HG03108 (cell line): Measurements from ENCODE around the gene FKBP15.
"Not testable (repeated sequence)": the region's sequence is repeated elsewhere in the genome, so short reads cannot be mapped to it uniquely, and the experiment has no call there.

ENCODE experiments used
- ATAC-seq: cut with Tn5 transposase; IDR thresholded peaks from one replicate; pipeline ENCODE4 v1.9.1; 2021; ENCODE audit warnings: moderate library complexity; ENCODE audit not compliant: unreplicated experiment

The FKBP15 gene

DNA sequence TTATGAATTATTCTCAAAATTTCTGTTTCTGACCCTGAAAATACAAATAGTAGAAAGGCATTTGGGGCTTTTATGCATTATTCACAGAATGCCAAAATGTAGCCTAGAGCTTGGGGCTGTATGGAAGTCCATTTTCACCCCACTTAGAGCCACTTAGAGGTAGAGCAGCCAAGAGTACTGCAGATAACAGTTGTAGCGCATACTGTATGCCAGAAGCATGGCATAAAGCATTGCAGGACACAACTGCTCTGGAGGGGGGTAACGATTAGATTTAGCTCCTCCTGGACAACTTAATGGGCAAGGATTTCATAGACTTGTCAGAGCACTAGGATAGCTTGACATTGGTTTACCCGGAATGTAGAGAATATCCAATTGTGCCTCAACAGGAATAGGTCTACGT, 15.9 kb upstream of the FKBP15 start:
- no peak for ATAC-seq

DNA sequence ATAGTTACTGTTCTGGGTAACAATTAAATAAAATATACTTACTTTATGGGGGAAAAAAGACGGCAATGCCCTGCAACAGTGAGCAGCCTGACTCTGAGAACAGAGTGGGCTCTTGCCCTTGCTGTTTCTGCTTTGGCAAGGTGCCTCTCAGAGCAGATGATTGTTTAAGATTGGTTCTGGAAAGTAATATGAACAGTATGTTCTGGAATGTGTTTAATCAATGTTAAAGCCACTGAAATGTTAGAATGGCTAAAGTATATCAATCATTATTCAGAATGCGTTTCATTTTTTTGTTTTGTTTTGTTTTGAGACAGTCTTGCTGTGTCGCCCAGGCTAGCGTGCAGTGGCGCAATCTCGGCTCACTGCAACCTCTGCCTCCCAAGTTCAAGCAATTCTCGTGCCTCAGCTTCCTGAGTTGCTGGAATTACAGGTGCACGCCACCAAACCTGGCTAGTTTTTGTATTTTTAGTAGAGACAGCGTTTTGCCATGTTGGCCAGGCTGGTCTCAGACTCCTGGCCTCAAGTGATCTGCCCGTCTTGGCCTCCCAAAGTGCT, 14.7 kb upstream of the FKBP15 start:
- not testable (repeated sequence) for ATAC-seq

DNA sequence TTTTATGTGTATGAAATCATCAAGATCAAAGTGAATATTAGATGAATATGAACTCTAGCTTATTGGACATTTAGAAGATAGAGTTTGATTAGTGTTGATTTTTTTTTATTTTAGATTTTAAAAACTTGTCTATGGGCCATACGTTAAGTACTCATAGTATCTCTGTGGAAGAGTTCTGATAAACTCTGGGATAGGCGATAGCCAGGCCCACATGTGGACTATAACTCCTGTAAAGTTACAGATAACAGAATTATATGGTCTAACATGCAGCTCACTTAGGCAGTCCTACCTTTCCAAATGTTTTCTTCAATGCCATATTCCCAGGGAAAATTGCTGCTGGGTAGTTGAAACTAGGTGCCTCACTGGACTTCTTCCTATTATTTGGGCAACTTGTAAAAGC, 10.6 kb upstream of the FKBP15 start:
- no peak for ATAC-seq

DNA sequence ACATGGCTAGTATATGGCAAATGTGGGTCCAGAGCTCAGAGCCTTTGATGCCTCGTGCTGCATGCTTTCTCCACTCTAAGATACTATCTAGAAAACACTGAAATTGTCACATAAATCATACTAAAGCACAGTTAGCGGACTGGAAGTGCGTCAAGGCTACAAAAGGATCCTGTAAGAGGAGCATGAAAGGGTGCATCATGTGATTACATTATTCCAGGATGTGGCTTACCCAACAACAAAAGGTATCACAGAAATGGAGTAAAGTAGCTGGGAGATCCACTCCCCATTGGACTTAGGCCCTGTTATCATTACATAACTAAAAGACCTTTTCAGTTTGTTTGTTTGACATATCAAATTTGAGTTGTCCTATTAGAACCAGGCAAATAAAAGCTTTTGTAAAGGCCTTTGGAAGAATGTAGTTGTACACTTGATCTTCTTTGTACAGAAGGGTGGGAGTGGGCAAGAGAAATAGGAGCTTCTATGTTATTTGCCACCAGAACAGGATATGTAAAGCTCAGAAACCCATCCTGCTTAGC, 7.1 kb upstream of the FKBP15 start:
- no peak for ATAC-seq

DNA sequence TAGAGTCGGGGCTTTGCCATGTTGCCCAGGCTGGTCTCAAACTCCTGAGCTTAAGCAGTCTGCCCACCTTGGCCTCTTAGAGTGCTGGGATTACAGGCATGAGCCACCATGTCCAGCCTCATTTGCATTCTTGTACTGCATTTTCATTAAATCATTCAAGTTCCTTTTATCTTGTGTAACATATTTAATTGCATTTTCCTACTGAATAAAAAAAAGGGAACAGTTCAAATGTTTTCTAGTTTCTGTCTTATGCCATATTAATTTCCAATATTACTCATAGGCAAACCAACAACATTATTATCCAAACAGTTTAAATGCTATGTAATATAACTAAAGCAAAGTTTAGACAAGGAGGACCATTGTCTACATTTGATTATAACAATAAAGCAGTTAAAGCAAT, 6.4 kb upstream of the FKBP15 start:
- ATAC-seq, result no peak

DNA sequence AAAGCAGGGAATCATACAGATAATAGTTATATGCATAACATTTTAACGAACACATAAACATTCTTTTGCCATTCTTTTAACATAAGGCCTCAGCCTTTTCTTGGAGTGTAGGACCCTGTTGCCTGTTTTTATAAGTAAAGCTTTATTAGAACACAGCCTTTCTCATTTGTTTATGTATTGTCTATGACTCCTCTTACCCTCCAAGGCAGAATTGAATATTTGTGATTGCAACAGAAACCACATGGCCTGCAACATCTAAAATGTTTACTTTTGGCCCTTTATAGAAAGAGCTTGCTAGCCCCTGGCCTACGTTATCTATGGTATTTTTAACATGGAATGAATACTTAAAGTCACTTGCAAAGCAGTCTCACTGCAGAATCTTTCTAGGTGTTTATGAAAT, 2.9 kb upstream of the FKBP15 start:
- ATAC-seq, result no peak

DNA sequence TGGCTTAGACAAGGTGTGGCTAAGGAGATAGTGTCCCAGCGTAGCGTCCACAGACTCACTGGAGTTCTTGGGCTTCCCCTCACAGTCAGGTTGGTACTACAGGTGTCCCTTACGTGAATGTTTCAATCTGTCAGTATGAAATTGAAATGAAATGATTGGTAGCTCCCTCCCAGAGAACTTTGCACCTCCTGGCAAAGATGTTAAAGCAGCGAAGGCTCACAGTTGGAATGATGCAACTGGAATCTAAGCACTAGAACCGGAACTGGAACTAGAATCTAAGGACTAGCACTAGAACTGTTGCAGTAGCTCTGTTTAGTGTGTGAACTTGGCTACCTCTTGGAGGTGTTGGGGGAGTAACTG, 1.4 kb upstream of the FKBP15 start:
- ATAC-seq, result no peak

DNA sequence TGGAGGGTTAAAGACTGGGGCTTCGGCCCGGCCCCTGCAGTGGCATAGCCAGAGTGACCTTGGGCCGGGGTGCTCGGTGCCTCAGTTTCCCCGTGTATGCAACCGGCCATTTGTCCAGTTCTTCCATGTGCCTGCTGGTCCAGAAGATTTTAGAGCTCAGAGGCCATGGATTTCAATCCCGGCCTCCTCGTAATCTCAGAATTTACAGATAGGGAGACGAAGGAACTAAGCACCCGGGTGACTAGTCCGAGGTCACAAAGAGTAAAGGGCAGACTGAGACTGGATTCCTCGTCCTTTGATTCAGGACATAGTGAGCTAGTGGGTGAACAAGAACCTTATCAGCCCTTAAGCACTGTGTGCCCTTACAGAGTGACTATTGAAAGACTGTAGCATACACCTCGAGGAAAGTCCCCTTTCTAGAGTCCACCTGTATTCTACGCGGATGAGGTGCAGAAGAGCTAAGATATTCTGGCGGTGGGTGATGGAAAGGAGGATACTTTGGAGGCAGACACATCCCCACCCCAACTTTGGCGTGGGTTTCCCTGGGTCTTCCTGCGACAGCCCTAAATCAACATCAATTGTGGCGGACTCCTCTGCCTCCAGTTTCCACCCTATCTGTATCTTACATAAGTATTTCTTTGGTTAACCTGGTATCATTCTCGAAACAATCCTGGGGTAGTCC, 864 bp upstream of the FKBP15 start:
- ATAC-seq, result no peak

DNA sequence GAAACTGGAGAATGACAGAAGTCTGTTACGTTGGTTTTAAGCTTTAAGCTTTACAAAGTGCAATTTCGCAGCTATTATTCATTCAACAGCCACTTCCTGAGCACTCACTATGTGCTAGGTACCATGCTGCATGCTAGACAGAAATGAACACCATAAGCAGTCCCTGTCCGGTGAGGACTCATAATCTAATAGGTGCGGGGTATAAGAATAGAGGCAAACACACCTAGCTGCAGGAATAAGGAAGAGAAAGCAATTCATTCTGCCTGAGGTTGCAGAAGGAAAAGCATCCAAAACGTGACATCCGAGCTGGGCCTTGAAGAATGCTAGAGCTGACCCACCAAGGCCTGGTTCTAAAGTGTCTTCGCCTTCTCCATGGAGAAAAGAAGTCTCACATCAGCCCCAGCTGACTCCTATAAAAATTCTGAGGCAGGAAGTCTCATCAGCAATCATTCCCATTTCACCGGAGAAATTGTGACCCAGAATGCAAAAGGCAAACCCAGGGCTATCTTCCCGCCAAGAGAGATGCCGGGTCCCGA, 542 bp downstream of the FKBP15 start:
- ATAC-seq, result no peak

DNA sequence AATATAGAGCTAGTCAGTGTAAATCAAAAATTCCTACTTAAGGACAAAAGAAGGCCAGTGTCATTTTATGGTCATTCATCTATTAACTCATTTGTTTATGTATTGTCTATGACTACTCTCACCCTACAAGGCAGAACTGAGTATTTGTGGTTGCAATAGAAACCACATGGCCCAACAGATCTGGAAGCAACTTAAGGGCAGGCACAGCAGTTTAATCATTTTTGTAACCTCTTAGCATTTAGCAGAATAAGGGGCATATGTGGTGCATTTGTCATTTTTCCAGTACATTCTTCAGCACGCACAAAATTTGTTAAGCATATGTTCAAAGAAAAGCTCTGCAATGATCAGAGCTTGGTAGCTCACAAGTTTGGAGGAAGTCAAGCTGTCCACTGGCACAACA, 1.1 kb downstream of the FKBP15 start:
- ATAC-seq, result peak; percentile 52

DNA sequence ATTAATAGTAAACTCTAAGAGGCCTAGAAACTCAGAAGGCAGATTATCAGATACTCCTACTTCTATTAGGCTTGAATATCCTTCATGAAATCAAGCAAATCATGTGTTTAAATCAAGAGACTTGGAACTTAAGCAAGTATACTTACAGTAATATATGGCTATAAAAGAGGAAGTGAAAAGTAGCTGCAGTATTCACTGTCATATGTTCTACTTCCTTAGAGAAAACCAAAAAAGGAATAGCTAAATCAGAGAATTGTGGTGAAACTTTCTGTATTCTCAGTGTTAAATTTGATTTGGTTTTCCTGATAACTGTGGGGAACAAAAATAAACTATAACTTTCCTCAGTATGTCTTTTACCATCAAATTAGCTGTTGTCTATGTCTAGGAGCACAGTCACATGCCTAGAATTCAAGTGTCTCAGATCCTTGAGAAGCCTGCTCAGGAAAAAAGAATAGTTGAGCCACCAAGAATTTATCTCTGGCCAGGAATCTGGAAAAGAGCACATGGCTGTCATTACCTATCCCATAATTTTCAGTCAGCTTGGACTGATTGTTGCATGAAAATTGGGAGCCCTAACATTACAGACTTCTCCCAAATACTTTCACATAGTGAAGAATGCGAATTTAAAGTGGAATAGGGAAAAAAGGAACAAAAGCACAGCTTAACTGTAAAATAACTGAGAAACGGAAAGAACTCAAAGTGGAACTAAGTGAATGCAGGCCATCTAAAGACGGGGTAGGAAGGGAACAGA, 1.7 kb downstream of the FKBP15 start:
- peak; percentile 37 for ATAC-seq

DNA sequence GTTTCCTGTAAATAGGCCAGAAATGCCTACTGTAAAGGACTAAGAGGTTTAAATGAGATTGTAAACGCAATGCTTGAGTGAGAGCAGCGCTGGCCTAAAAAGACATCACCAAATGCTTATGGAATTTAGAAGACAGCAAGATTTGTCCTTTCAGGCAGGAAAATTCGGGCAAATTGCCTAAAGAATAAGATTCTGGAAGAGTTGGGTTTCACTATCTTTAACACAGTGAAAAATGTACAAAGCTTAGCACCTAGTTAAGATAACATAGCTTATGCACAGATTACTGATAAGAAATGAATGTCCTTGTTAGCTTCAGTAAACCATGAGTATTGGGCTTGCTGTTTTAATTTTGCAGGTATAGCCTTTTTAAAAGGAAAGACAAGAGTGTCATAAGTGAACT, 4.7 kb downstream of the FKBP15 start:
- ATAC-seq, result no peak

DNA sequence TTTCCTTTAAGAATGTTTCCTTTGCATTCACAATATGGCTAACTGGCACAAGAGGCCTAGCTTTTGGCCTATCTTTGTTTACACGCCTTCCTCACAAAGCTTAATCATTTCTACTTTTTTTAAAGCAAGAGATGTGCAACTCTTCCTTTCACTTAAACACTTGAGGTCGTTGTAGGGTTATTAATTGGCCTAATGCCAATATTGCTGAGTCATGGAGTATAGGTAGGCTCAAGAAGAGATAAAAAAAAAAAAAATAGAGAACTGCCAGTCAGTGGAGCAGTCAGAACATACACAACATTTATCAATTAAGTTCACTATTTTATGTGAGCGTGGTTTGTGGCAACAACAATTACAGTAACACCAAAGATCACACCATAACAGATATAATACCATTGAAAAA, 5.9 kb downstream of the FKBP15 start:
- ATAC-seq, result no peak

DNA sequence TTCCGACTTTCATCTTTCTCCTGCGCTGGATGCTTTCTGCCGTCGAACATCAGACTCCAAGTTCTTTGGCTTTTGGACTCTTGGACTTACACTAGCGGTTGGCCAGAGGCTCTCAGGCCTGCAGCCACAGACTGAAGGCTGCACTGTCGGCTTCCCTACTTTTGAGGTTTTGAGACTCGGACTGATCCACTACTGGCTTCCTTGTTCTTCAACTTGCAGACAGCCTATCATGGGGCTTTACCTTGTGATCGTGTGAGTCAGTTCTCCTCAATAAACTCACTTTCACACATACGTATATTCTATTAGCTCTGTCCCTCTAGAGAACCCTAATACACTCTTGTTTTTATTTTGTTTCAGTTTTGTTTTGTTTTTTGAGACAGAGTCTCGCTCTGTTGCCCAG, 10.3 kb downstream of the FKBP15 start:
- ATAC-seq, result no peak

DNA sequence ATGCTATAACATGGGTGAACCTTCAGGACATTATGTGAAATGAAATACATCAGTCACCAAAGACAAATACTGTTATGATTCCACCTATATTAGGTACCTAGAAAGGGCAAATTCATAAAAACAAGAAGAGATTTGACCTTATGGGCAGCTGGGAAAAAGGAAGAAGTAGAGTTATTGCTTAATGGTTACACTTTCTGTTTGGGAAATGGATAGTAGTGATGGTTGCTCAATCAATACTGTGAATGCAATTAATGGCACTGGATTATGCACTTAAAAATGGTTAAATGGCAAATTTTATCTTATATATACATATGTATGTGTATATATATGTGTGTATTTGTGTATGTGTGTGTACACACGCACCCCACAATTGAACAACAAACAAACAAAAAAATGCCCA, 15.2 kb downstream of the FKBP15 start:
- no peak for ATAC-seq

DNA sequence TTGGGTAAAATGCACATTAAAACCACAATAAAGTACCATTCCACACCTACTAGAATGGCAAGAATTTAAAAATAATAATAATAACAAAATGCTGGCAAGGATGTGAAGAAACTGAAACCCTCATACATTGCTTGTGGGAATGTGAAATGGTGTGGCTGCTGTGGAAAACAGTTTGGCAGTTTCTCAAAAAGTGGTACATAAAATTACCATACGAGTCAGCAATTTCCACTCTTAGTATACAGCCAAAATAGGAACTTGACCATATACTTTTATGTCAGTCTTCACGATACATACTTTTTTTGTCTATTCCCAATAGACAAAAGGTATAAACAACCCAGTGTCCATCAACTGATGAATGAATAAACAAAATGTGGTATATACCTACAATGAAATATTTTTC, 15.6 kb downstream of the FKBP15 start:
- no peak for ATAC-seq

DNA sequence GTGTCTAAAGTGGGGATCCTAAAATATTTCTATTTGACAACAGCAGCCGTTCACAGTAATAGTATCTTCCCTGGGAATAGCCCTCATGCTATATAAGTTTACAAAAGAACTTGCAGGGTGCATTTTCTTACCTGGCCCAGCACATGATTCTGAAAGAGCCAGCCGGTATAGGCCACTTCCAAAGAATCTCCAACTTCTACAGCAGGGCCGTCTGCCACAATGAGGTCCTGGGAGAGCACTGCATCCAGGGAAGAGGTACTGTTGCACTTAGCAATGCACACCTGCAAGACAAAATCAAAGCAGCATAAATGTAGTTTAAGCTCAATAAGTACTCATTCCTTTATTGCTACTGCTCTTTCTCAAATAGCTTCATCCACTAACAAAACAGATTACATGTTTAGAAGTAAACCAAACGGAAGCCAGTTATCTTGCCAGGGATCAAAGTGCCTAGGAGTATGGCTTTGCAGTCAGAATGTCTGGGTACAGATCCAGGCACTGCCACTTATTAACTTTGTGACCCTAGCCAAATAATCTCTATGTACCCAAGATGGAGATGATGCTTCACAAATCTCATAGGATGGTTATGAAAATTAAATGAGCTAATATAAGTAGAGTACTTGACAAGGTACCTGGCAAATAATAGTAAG, 21.3 kb downstream of the FKBP15 start:
- no peak for ATAC-seq

DNA sequence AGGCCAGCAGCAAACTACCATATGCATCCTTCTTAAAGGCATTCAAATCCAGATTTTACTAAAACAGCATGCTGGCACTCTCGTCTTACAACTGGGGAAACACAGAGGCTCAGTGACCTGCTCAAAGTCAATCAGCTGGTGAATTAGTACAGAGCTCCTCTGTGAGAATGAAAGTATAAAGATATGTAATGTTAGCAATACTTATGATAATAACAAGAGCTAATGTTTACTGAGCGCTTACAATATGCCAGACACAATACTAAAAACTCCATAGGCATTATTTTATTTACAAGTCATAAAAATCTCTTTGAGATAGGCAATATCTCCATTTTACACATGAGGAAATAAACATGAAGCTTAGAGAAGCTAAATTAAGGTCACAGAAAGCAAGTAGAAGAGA, 28.6 kb downstream of the FKBP15 start:
- no peak for ATAC-seq

DNA sequence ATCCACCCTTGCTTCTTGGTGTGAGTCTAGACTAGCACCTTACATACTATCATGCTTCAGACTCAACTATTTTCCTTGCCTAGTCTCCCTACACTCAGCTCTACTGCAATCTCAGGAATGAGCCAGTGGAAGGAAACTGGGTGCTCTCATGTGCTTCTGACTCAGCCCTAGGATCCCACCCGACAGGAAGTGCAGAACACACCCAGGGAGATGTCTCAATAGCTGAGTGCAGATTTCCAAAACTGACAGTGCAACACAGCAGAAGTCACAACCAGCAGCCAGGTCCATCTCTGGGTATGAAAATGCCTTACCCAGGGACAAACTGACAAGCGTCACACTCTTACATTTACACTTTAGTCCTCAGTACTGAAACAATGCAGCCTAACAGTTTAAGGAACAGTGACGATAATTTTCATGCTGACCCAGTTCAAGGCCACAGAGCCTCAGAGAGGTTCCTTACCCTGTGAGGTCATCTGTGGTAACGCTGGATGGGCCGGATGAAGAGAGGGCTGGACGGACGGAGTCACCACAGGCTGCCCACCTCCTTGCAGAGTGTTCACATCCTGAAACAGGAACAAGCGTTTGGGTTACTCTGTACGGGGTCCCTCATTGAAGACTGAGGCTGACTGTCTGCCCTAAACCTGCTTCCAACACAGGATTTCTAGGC, 33.0 kb downstream of the FKBP15 start:
- ATAC-seq, result no peak

DNA sequence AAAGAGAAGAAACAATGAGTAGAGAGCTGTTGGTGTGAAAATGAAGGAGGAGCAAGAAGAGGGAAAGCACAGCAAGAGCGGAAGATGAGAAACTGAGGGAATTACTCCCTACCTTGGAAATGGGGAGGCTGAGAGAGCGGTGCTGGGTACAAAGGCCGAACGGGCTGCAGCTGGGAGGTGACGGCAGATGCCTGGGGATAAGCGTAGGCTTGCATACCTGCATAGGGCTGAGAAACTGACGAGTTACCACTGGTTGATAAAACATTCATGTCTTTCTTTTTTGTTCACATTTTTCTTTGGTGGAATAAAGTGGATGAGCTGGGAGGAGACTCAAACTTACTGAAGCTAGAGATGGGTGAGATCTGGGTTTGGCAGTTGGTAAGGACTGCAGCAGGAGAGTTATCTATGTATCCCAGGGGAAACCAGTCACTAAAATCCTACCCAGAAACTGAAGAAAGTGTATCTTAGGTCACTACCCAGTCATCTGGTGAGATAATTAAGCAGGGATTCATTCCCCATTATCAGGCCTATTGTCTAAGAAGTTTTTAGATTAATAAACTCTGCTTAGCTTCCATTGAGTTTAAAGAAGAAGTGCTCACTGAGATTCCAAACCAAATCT, 34.8 kb downstream of the FKBP15 start:
- no peak for ATAC-seq

DNA sequence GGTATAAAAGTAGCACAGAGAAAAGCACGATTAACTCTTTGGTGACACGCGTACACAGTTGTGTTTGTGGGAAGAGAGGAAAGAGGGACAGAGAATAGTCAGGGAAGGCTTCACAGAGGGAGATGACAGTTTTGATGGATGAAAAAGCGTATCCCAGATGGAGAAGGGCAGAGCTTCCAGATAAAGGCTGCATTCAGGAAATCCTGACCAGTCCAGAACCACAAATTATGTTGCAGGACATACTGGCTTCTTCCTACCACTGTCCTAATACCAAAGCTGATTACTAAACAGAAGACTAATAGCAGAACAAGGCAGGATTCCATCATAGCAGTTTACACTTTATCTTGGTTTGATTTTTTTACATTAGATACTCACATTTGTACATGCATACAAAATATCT, 35.8 kb downstream of the FKBP15 start:
- ATAC-seq, result no peak
